ENCODE data around the gene SEMA6A.

DNA sequence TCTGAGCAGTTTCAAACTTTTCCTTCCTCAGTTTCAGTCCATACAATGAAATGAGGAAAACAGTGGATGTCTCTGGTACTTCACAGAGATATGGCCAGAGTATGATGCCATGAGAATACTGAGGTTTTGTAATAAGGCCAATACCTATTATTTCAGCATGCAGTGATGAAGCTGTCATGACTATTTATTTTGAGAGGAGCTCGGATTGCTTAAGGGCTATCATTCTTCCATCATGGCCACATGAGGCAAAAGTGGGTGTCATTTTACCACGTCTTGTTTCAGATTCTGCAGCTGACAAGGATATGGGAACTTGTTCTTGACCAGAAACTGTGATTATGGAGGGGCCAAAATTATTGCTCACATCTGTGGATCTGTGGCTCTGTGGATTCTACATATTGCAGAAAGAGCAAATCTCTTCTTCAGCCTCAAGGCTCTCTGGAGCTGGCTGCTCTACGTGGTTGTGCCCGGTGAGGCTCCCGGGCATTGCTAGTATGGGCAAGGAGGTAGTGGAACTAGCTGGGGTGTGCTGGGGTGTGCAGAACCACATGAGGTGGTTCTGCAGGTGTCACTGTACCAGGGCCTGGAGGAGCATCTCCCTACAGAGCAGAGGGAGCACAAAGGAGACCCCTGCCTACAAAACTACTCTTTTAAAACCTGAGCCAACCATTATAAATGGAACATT is 180.3 kb downstream of the SEMA6A start:
- TF ChIP-seq, protein P1, sequence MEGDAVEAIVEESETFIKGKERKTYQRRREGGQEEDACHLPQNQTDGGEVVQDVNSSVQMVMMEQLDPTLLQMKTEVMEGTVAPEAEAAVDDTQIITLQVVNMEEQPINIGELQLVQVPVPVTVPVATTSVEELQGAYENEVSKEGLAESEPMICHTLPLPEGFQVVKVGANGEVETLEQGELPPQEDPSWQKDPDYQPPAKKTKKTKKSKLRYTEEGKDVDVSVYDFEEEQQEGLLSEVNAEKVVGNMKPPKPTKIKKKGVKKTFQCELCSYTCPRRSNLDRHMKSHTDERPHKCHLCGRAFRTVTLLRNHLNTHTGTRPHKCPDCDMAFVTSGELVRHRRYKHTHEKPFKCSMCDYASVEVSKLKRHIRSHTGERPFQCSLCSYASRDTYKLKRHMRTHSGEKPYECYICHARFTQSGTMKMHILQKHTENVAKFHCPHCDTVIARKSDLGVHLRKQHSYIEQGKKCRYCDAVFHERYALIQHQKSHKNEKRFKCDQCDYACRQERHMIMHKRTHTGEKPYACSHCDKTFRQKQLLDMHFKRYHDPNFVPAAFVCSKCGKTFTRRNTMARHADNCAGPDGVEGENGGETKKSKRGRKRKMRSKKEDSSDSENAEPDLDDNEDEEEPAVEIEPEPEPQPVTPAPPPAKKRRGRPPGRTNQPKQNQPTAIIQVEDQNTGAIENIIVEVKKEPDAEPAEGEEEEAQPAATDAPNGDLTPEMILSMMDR (optimal IDR thresholded peaks at IDR 0.05 in 1 of 3, IDR thresholded peaks at IDR 0.05 in 1 of 3, conservative IDR thresholded peaks at IDR 0.05 in 1 of 3; ENCODE audit: extremely low read depth in 1 of 3, insufficient read depth in 2 of 3, low read length in 3 of 3), result no peak
- no peak for TF ChIP-seq EZH2 (IDR thresholded peaks at IDR 0.05; ENCODE audit: low read length)
